Measurements from ENCODE around the gene ZMYM2. TPM values are rescaled to one million over a fixed set of nuclear protein-coding genes. Genes with fewer than 3 reads are reported as not detected.

ZMYM2 gene
- total RNA-seq, 2 experiments from 2014 or later = 59.9 to 64.7 TPM

DNA sequence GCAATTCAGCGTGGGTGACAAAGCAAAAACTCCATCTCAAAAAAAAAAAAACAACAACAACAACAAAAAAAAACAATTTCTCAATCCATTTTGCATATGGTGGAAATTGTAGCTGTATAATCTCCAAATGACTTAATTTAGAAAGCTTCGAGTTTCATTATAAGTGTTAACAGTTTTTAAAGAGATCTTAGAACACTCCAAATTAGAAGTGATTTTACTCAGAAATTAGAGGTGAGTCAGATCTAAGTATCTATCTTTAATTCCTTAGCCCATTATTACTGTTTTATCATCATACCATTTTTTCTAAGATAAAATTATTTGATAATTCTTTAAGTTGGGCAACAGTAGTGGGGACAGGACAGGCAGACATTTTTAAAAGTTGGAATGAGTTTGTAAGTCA, 60.5 kb downstream of the ZMYM2 start:
- Histone ChIP-seq H4K20me1 (ENCODE audit: insufficient read depth, low read length) (no peaks in the 10 kb centered on the region), H2AFZ (ENCODE audit: low read length) (no peak overlapping the region), H3K9me3 (ENCODE audit: low read length) (peaks cover 24% of the 10 kb centered on the region), H3K36me3 (ENCODE audit: insufficient read depth, low read length) (peaks cover 85% of the 10 kb centered on the region), H3K79me2 (ENCODE audit: insufficient read depth, low read depth, low read length) (peaks cover 33% of the 10 kb centered on the region; the same call in 1 of the 2 replicates), H3K4me2 (ENCODE audit: low read length) (no peak overlapping the region), H3K4me3 (ENCODE audit: low read depth, low read length, poor library complexity, severe bottlenecking) (no peak overlapping the region), H3K9me2 (ENCODE audit: insufficient read depth, low read length) (no peaks in the 10 kb centered on the region), H3K4me1 (ENCODE audit: insufficient read depth, low read length, poor library complexity, severe bottlenecking) (no peaks in the 10 kb centered on the region), H3K27ac (ENCODE audit: low read depth, low read length, poor library complexity, severe bottlenecking) (no peak overlapping the region)
- no peak for TF ChIP-seq EZH2phosphoT487 (IDR thresholded peaks at IDR 0.05; ENCODE audit: borderline replicate concordance, low read depth, low read length)
- TF ChIP-seq, protein P1, sequence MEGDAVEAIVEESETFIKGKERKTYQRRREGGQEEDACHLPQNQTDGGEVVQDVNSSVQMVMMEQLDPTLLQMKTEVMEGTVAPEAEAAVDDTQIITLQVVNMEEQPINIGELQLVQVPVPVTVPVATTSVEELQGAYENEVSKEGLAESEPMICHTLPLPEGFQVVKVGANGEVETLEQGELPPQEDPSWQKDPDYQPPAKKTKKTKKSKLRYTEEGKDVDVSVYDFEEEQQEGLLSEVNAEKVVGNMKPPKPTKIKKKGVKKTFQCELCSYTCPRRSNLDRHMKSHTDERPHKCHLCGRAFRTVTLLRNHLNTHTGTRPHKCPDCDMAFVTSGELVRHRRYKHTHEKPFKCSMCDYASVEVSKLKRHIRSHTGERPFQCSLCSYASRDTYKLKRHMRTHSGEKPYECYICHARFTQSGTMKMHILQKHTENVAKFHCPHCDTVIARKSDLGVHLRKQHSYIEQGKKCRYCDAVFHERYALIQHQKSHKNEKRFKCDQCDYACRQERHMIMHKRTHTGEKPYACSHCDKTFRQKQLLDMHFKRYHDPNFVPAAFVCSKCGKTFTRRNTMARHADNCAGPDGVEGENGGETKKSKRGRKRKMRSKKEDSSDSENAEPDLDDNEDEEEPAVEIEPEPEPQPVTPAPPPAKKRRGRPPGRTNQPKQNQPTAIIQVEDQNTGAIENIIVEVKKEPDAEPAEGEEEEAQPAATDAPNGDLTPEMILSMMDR (conservative IDR thresholded peaks at IDR 0.05; ENCODE audit: low read length) = no peak
- no peak for DNase-seq (ENCODE audit: low spot score)
- ChIA-PET POLR2A (interaction anchor here (0.6 to 1.1 kb wide), 5 partner anchors 13 to 1456 kb away, joined by 3 to 6 read pairs (median 3); no protein-coding TSS in a partner anchor), CTCF (ENCODE audit: unreplicated experiment) (no interaction called here)
- intact Hi-C loops (cut with micrococcal nuclease; ENCODE audit: unreplicated experiment) = no loop called here
- no TSS peak for BruUV-seq (replicated peaks)

GRCh38 chr13:20024702-20025101, 66.2 kb downstream of the ZMYM2 start:
- H3K9me2 ChIP-seq (ENCODE audit: insufficient read depth, low read length) = no peaks in the 10 kb centered on the region
- no TSS peak for BruUV-seq (replicated peaks)
- H2AFZ ChIP-seq (ENCODE audit: low read length) = no peak overlapping the region
- H3K27ac ChIP-seq (ENCODE audit: low read depth, low read length, poor library complexity, severe bottlenecking) = no peak overlapping the region
- intact Hi-C loops (cut with micrococcal nuclease; ENCODE audit: unreplicated experiment) = no loop called here
- DNase-seq (ENCODE audit: low spot score) = no peak
- H3K4me1 ChIP-seq (ENCODE audit: insufficient read depth, low read length, poor library complexity, severe bottlenecking) = no peaks in the 10 kb centered on the region
- no peak overlapping the region for H3K4me3 ChIP-seq (ENCODE audit: low read depth, low read length, poor library complexity, severe bottlenecking)
- POLR2A ChIA-PET = no interaction called here
- H3K36me3 ChIP-seq (ENCODE audit: insufficient read depth, low read length) = peaks cover 63% of the 10 kb centered on the region
- H3K4me2 ChIP-seq (ENCODE audit: low read length) = no peak overlapping the region
- TF ChIP-seq, protein P1 (conservative IDR thresholded peaks at IDR 0.05; ENCODE audit: low read length) = no peak
- TF ChIP-seq EZH2phosphoT487 (IDR thresholded peaks at IDR 0.05; ENCODE audit: borderline replicate concordance, low read depth, low read length) = no peak
- CTCF ChIA-PET (ENCODE audit: unreplicated experiment) = no interaction called here
- no peaks in the 10 kb centered on the region for H3K79me2 ChIP-seq (ENCODE audit: insufficient read depth, low read depth, low read length)
- no peaks in the 10 kb centered on the region for H3K9me3 ChIP-seq (ENCODE audit: low read length)
- no peaks in the 10 kb centered on the region for H4K20me1 ChIP-seq (ENCODE audit: insufficient read depth, low read length)

GRCh38 chr13:20028953-20029352, 70.4 kb downstream of the ZMYM2 start:
- no peaks in the 10 kb centered on the region for H3K4me1 ChIP-seq (ENCODE audit: insufficient read depth, low read length, poor library complexity, severe bottlenecking)
- H3K9me3 ChIP-seq (ENCODE audit: low read length) = no peaks in the 10 kb centered on the region
- ChIA-PET POLR2A (no interaction called here), CTCF (ENCODE audit: unreplicated experiment) (no interaction called here)
- no peaks in the 10 kb centered on the region for H3K9me2 ChIP-seq (ENCODE audit: insufficient read depth, low read length)
- no peaks in the 10 kb centered on the region for H4K20me1 ChIP-seq (ENCODE audit: insufficient read depth, low read length)
- no TSS peak for BruUV-seq (replicated peaks)
- no peak overlapping the region for H2AFZ ChIP-seq (ENCODE audit: low read length)
- H3K79me2 ChIP-seq (ENCODE audit: insufficient read depth, low read depth, low read length) = no peaks in the 10 kb centered on the region
- no peak overlapping the region for H3K4me2 ChIP-seq (ENCODE audit: low read length)
- no peak overlapping the region for H3K27ac ChIP-seq (ENCODE audit: low read depth, low read length, poor library complexity, severe bottlenecking)
- no peak overlapping the region for H3K4me3 ChIP-seq (ENCODE audit: low read depth, low read length, poor library complexity, severe bottlenecking)
- DNase-seq (ENCODE audit: low spot score) = no peak
- H3K36me3 ChIP-seq (ENCODE audit: insufficient read depth, low read length) = peaks cover 57% of the 10 kb centered on the region
- no peak for TF ChIP-seq EZH2phosphoT487 (IDR thresholded peaks at IDR 0.05; ENCODE audit: borderline replicate concordance, low read depth, low read length)
- TF ChIP-seq, protein P1 (conservative IDR thresholded peaks at IDR 0.05; ENCODE audit: low read length) = no peak
- intact Hi-C loops (cut with micrococcal nuclease; ENCODE audit: unreplicated experiment) = no loop called here
